Testis (tissue), 2 donors: Measurements from ENCODE around the gene UNC13B.

Source experiments
- POLR2A ChIP-seq: fragments of 450-650 bp; IDR thresholded peaks from one replicate; pipeline ENCODE4 v1.6.1; 2017; ENCODE audit warnings: antibody characterized with exemption, mild to moderate bottlenecking, moderate library complexity
- TF ChIP-seq, protein P1 (sequence below), 3 experiments: fragments of 450-650 bp in 2 of 3; fragments of 200-600 bp in 1 of 3; sonication (generic) in 1 of 3; IDR thresholded peaks; one replicate each; pipeline ENCODE4 v1.5.1; 2016 to 2019; ENCODE audit warnings: antibody characterized with exemption in 3 of 3, mild to moderate bottlenecking in 2 of 3, moderate library complexity in 1 of 3

DNA sequence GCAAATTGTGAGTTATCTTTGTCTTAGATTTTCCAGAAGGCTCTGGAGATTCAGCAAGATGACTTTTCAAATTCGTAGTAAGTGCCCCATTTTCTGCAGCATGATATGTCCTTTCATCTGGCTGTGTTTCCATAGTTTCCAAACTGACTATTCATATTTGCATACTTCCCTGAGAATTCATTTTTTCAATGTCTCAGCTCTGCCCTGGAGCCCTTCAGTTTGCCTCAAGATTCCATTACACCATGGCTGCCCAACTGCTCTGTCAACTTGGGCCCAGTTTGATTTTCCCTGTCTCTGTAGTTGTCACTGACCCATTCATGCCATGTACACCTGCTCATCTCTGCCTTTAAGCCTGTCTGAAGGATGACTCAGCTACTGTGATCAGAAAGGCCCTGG is 233.9 kb downstream of the UNC13B start:
- TF ChIP-seq, protein P1, sequence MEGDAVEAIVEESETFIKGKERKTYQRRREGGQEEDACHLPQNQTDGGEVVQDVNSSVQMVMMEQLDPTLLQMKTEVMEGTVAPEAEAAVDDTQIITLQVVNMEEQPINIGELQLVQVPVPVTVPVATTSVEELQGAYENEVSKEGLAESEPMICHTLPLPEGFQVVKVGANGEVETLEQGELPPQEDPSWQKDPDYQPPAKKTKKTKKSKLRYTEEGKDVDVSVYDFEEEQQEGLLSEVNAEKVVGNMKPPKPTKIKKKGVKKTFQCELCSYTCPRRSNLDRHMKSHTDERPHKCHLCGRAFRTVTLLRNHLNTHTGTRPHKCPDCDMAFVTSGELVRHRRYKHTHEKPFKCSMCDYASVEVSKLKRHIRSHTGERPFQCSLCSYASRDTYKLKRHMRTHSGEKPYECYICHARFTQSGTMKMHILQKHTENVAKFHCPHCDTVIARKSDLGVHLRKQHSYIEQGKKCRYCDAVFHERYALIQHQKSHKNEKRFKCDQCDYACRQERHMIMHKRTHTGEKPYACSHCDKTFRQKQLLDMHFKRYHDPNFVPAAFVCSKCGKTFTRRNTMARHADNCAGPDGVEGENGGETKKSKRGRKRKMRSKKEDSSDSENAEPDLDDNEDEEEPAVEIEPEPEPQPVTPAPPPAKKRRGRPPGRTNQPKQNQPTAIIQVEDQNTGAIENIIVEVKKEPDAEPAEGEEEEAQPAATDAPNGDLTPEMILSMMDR (IDR thresholded peaks at IDR 0.05), result no peak
- TF ChIP-seq POLR2A, result no peak
